ENCODE data around the gene VCL.

- TF ChIP-seq CTCF (conservative IDR thresholded peaks at IDR 0.05 in 1 of 2, IDR thresholded peaks at IDR 0.05 in 1 of 2; ENCODE audit: low read depth in 1 of 2, low read length in 2 of 2) (no peak), EZH2 (IDR thresholded peaks at IDR 0.05; ENCODE audit: low read length, missing control alignments) (no peak)
These were observed 73.2 kb downstream of the VCL start for GRCh38 chr10:74071157-74071556.
